GM21717 (cell line): ENCODE results near the gene CLK1.
A peak's percentile ranks its signal among the peaks of the same experiment; 100 is the strongest.

Experiments used
- ATAC-seq: cut with Tn5 transposase; IDR thresholded peaks from one replicate; pipeline ENCODE4 v1.9.1; 2021; ENCODE audit warnings: mild to moderate bottlenecking, moderate library complexity; ENCODE audit not compliant: unreplicated experiment

Gene CLK1

DNA sequence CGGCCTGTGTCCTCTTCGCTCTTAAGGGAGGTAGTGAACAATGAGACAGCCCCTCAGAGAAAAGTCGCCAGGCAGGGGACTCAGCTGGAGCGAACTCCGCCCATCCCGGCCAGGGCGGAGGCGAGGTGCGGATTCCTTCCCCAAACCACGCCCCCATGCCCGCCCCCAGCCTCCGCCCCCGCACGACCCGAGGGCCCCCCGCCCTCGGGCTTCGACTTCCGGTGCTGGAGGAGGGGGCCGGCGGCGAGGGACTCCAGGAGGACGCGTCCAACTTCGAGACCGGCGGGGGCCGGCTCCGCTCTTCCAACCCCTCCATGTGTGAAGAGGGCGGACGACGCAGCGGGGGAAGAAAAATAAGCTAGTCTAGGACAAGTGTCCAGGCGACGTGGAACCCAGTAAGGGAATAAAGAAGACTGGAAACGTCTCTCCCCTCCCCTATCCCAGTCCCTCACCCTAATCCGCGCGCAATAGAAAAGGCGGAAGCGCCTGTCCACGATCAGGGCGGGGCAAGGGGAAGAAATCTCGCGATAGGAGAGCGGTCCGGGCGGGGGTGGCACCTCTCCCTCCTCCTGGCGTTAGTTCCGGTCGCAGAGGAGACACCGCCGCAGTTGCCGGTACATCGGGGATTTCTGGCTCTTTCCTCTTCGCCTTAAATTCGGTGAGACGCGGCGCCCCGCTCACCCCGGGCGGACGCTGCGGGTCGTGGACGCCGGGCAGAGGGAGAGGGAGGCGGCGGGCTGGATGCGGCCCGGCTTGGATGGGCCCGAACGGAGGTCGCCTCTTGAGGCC, 52.9 kb downstream of the CLK1 start, which contains the start of gene BZW1:
BZW1 (plus strand) TSS at position 578 of the 789 bp plus-strand sequence. CDS start 1,308 bp downstream, outside the sequence.
- ATAC-seq = peak; percentile 87

DNA sequence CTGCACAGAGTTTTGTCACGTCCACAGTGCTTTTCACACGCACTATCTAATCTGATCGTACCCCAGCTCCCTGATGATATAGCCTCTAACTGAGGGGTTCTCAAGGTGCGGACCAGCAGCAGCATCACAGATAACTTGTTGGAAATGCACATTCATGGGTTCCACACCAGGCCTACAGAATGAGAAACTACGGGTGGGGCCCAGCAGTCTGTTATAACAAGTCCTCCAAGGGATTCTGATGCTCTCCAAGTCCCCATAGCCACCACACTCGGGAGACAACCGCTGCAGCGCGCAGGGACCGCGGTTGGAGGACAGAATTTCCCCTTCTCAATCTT, 53.5 kb downstream of the CLK1 start:
- no peak for ATAC-seq

DNA sequence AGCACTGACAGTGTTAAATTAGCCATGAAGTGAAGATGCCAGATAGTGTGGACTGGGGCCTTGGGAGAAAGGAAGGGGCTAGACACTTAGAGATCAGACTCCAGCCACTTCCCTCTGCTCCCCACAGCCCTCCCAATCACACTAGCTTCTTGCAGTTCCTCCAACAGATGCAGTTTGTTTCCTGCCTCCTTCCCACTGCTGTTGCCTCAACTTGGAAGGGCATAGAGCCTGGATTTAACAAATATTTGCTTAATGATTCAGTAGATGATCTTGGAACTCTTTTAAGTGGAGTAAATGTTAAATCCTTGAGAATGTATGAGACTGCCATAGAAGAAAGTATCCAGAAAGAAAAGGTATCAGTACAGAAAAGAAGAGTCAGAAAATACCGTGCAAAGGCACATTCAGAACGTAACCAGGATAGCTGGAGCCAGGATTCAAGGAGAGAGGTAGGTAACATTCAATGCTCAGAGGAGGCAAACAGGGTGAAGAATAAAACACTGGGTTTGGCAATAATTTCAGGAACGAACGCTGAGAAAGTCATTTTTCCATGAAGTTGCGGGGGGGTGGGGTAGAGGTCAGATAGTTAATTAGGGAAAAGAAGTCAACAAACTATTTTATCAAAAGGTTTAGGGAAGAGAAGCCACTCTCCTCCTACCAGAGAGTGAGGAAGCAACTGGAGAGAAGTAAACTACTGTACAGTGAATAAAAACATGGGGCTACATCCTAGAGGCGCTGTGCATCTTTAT, 54.0 kb downstream of the CLK1 start:
- ATAC-seq = no peak

DNA sequence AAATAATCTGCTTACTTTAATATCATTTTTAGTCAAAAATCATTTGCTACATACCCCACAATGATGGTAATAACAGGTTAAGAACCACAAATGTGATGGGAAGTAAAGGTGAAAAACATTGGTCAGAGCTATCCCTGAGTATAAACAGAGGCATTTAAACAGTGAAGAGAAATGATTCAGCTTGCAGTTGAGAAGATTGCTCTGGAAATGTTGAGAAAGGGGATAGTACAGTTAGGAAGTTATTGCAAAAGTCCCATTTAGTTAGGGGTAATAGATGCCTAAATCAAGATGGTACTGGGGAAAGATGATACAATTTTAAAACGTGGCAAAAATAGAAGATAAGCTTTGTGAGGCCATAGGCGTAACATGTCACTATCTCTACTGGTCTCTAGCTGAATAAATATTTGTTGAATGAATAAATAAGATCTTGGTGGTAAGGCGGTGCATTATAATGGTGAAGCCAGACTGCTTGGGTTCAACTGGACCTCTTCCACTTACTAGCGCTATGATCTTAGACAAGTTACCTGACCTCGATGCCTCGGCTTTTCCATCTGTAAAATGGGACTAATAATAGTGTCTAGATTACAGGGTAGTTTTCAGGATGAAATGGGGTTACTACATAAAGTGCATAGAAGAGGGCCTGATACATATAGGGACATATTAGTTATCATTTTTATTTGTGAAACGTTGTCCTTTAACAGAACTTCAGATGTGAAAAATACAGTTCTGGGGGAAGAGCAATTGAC, 54.8 kb downstream of the CLK1 start:
- ATAC-seq = no peak
